ENCODE results near the gene ATXN7L1. TPM values are rescaled to one million over a fixed set of nuclear protein-coding genes. Genes with fewer than 3 reads are reported as not detected.
A peak's percentile ranks its signal among the peaks of the same experiment; 100 is the strongest.

The ATXN7L1 gene
- total RNA-seq, 1 experiment from 2014 or later = 24.3 TPM

DNA sequence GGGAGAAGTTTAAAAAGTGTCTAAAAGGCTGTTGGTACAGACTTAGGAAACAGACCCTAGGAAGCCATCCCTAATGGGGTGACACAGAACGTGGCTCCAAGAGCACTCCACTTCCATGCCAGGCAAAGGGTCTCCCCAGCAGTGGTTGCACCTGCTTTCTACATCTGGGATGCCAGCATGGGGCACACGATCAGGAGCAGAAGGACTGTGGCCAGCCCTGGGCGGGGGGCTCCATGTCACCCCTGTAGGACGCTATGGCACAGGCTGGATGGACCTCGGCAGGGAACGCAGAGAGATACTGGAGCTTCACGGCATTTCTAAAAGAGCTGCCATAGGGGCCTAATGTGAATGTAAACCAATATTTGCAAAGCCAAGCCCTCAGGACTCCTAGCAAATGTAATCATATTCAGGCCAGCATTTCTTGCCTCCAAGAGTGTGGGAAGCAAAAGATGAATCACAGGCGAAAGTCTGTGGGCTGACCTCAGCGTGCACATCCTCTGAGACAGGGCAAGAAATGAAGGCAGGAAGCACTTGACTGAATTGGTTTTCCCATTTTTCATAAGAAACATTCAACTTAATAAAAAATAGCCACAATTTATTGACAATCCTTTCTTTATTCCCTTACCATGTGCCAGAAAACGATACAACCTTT lies 93.9 kb downstream of the ATXN7L1 start:
- Histone ChIP-seq H3K23me2 (ENCODE audit: insufficient read length, low read depth, low read length, poor library complexity, severe bottlenecking) (no peaks in the 10 kb centered on the region), H4K8ac (replicated peaks; ENCODE audit: insufficient read length, low read depth, low read length) (no peak overlapping the region), H3K9ac (ENCODE audit: extremely low read depth, insufficient read length, low read length) (no peak overlapping the region), H2BK120ac (ENCODE audit: low read depth, low read length, poor library complexity, severe bottlenecking) (no peak overlapping the region), H2AK5ac (ENCODE audit: insufficient read length, low read length) (no peak overlapping the region), H3K27ac (ENCODE audit: insufficient read length, low read depth, low read length) (no peak overlapping the region), H3K79me2 (ENCODE audit: insufficient read depth, low read length) (no peaks in the 10 kb centered on the region), H4K91ac (ENCODE audit: insufficient read length, low read depth, low read length) (no peak overlapping the region), H4K20me1 (ENCODE audit: control insufficient read depth, insufficient read depth, insufficient read length) (no peaks in the 10 kb centered on the region), H3K9me3 (ENCODE audit: control insufficient read depth, low read depth, low read length) (no peaks in the 10 kb centered on the region), H3K4me2 (ENCODE audit: insufficient read depth, insufficient read length, low read length) (no peak overlapping the region), H2BK15ac (ENCODE audit: low read depth, low read length) (no peak overlapping the region), H3K18ac (ENCODE audit: insufficient read length, low read depth, low read length) (peak overlapping the region; percentile 42), H3T11ph (ENCODE audit: low read length) (no peak overlapping the region), H3K4ac (ENCODE audit: low read depth, low read length) (no peak overlapping the region), H3K56ac (ENCODE audit: insufficient read length, low read depth, low read length) (no peak overlapping the region), H2BK5ac (ENCODE audit: insufficient read length, low read length) (no peak overlapping the region), H3K14ac (ENCODE audit: insufficient read depth, low read length) (no peak overlapping the region; the same call in 1 of the 2 replicates), H3K4me1 (ENCODE audit: insufficient read depth, low read length) (0 out of 2 replicates have a peak, but pooled peaks cover 3% of the 10 kb centered on the region), H3K79me1 (ENCODE audit: insufficient read depth, low read depth, low read length, poor library complexity, severe bottlenecking) (no peaks in the 10 kb centered on the region), H2BK12ac (ENCODE audit: insufficient read length, low read depth, low read length) (no peak overlapping the region), H3K27me3 (ENCODE audit: insufficient read depth, low read length) (no peaks in the 10 kb centered on the region), H2AFZ (ENCODE audit: low read length) (no peak overlapping the region), H4K5ac (ENCODE audit: insufficient read length, low read depth, low read length) (no peak overlapping the region), H3K23ac (ENCODE audit: insufficient read length, low read depth, low read length) (no peak overlapping the region), H2BK20ac (ENCODE audit: low read depth, low read length, poor library complexity, severe bottlenecking) (no peak overlapping the region)
- DNase-seq = no peak
- TF ChIP-seq, protein P1, sequence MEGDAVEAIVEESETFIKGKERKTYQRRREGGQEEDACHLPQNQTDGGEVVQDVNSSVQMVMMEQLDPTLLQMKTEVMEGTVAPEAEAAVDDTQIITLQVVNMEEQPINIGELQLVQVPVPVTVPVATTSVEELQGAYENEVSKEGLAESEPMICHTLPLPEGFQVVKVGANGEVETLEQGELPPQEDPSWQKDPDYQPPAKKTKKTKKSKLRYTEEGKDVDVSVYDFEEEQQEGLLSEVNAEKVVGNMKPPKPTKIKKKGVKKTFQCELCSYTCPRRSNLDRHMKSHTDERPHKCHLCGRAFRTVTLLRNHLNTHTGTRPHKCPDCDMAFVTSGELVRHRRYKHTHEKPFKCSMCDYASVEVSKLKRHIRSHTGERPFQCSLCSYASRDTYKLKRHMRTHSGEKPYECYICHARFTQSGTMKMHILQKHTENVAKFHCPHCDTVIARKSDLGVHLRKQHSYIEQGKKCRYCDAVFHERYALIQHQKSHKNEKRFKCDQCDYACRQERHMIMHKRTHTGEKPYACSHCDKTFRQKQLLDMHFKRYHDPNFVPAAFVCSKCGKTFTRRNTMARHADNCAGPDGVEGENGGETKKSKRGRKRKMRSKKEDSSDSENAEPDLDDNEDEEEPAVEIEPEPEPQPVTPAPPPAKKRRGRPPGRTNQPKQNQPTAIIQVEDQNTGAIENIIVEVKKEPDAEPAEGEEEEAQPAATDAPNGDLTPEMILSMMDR (conservative IDR thresholded peaks at IDR 0.05) = no peak
- H3K9me3 Mint-ChIP-seq = no peaks in the 10 kb centered on the region; a peak in 1 of 5 replicates
- H3K27ac Mint-ChIP-seq = no peak overlapping the region
- H3K4me1 Mint-ChIP-seq = peaks cover 9 to 10% of the 10 kb centered on the region in 2 experiments
- no CpG with 5 or more reads among the region's 10 CpGs for WGBS (ENCODE audit: extremely low coverage, insufficient read length, low lambda C conversion rate)
- peaks cover 0 to 5% (median 0%) of the 10 kb centered on the region in 3 experiments; a peak in 3 of 7 replicates for H3K36me3 Mint-ChIP-seq (ENCODE audit: insufficient read depth in 1 of 3, low read depth in 3 of 3)
- H3K27me3 Mint-ChIP-seq (ENCODE audit: low read depth) = peaks cover 3% of the 10 kb centered on the region
- H3K4me3 Mint-ChIP-seq = no peak overlapping the region
